Measurements from ENCODE around the gene TRIM17. TPM values are rescaled to one million over a fixed set of nuclear protein-coding genes. Genes with fewer than 3 reads are reported as not detected.

Gene TRIM17
- polyA plus RNA-seq, 1 donor from 2014 or later = 0.14 TPM

- Histone ChIP-seq H3K4me2 (ENCODE audit: low read length) (no peak overlapping the region), H3K9ac (ENCODE audit: low read length) (no peak overlapping the region), H2AFZ (ENCODE audit: low read depth, low read length) (no peak overlapping the region), H3K36me3 (ENCODE audit: insufficient read depth, low read length) (no peaks in the 10 kb centered on the region), H3K27ac (ENCODE audit: low read length) (no peak overlapping the region), H3F3A (ENCODE audit: insufficient read depth, low read length, poor library complexity, severe bottlenecking) (no peaks in the 10 kb centered on the region), H4K20me1 (ENCODE audit: insufficient read depth) (no peaks in the 10 kb centered on the region), H3K9me2 (ENCODE audit: insufficient read depth, low read length) (no peaks in the 10 kb centered on the region), H3K79me2 (replicated peaks; ENCODE audit: insufficient read depth, low read length) (no peaks in the 10 kb centered on the region), H3K27me3 (ENCODE audit: insufficient read depth, low read depth, low read length) (no peaks in the 10 kb centered on the region), H3K4me3 (ENCODE audit: low read length) (no peak overlapping the region), H3K9me3 (ENCODE audit: low read length) (no peaks in the 10 kb centered on the region)
- no peak for TF ChIP-seq TAF1 (IDR thresholded peaks at IDR 0.05; ENCODE audit: low read depth)
Observed at GRCh38 chr1:228366062-228366865, 50.4 kb downstream of the TRIM17 start.

GRCh38 chr1:228365271-228366061, 51.2 kb downstream of the TRIM17 start:
- Histone ChIP-seq H3K27me3 (ENCODE audit: insufficient read depth, low read depth, low read length) (no peaks in the 10 kb centered on the region), H3K4me3 (ENCODE audit: low read length) (no peak overlapping the region), H3K9ac (ENCODE audit: low read length) (no peak overlapping the region), H3K9me2 (ENCODE audit: insufficient read depth, low read length) (no peaks in the 10 kb centered on the region), H3K36me3 (ENCODE audit: insufficient read depth, low read length) (no peaks in the 10 kb centered on the region), H2AFZ (ENCODE audit: low read depth, low read length) (no peak overlapping the region), H3K79me2 (replicated peaks; ENCODE audit: insufficient read depth, low read length) (no peaks in the 10 kb centered on the region), H3K9me3 (ENCODE audit: low read length) (no peaks in the 10 kb centered on the region), H3K27ac (ENCODE audit: low read length) (no peak overlapping the region), H3F3A (ENCODE audit: insufficient read depth, low read length, poor library complexity, severe bottlenecking) (no peaks in the 10 kb centered on the region), H4K20me1 (ENCODE audit: insufficient read depth) (no peaks in the 10 kb centered on the region), H3K4me2 (ENCODE audit: low read length) (no peak overlapping the region)
- TF ChIP-seq SMC3 (conservative IDR thresholded peaks at IDR 0.05; ENCODE audit: poor library complexity) (no peak), POLR2AphosphoS5 (IDR thresholded peaks at IDR 0.05) (no peak)

- no peaks in the 10 kb centered on the region for H4K20me1 ChIP-seq (ENCODE audit: insufficient read depth)
- H3K9me3 ChIP-seq (ENCODE audit: low read length) = no peaks in the 10 kb centered on the region
- no peak overlapping the region for H3K9ac ChIP-seq (ENCODE audit: low read length)
- H3K27ac ChIP-seq (ENCODE audit: low read length) = no peak overlapping the region
- H3K9me2 ChIP-seq (ENCODE audit: insufficient read depth, low read length) = no peaks in the 10 kb centered on the region
- H3F3A ChIP-seq (ENCODE audit: insufficient read depth, low read length, poor library complexity, severe bottlenecking) = no peaks in the 10 kb centered on the region
- TF ChIP-seq TAF1 (IDR thresholded peaks at IDR 0.05; ENCODE audit: low read depth) (no peak), SMC3 (conservative IDR thresholded peaks at IDR 0.05; ENCODE audit: poor library complexity) (no peak), EZH2 (IDR thresholded peaks at IDR 0.05; ENCODE audit: borderline replicate concordance, insufficient read depth, low read length, poor library complexity, severe bottlenecking) (no peak), MXI1 (conservative IDR thresholded peaks at IDR 0.05; ENCODE audit: poor library complexity, severe bottlenecking) (no peak), POLR2AphosphoS5 (IDR thresholded peaks at IDR 0.05) (no peak), EP300 (conservative IDR thresholded peaks at IDR 0.05; ENCODE audit: poor library complexity, severe bottlenecking) (no peak), RAD21 (conservative IDR thresholded peaks at IDR 0.05) (no peak), REST (IDR thresholded peaks at IDR 0.05; ENCODE audit: borderline replicate concordance) (no peak)
- H2AFZ ChIP-seq (ENCODE audit: low read depth, low read length) = no peak overlapping the region
- H3K4me2 ChIP-seq (ENCODE audit: low read length) = no peak overlapping the region
- H3K79me2 ChIP-seq (replicated peaks; ENCODE audit: insufficient read depth, low read length) = no peaks in the 10 kb centered on the region
- H3K27me3 ChIP-seq (ENCODE audit: insufficient read depth, low read depth, low read length) = no peaks in the 10 kb centered on the region
- H3K36me3 ChIP-seq (ENCODE audit: insufficient read depth, low read length) = no peaks in the 10 kb centered on the region
- H3K4me3 ChIP-seq (ENCODE audit: low read length) = no peak overlapping the region
Observed at GRCh38 chr1:228364706-228365213, 51.9 kb downstream of the TRIM17 start.
